Activated naive CD4-positive, alpha-beta T cell treated with anti-CD3 and anti-CD28 coated beads for 36 hours (primary cell): Measurements from ENCODE around the gene GABRR2. TPM values are rescaled to one million over a fixed set of nuclear protein-coding genes. Genes with fewer than 3 reads are reported as not detected.

ENCODE experiments used
- CTCF ChIA-PET: fragments of 350-600 bp; sonication (Branson Sonifier 250); formaldehyde crosslinking; loops from one replicate; lab custom pipeline; 2021; ENCODE audit warnings: antibody characterized with exemption; lab: Charles Lee
- DNase-seq: peaks from one replicate; pipeline ENCODE4 v3.0.0-alpha.2; 2020
- H3K27ac Mint-ChIP-seq: one replicate; pipeline ENCODE4 v1.8.0; 2021; ENCODE audit warnings: mild to moderate bottlenecking, mixed read lengths
- H3K27me3 Mint-ChIP-seq: one replicate; pipeline ENCODE4 v1.8.0; 2021; ENCODE audit warnings: low read depth, mixed read lengths
- H3K36me3 Mint-ChIP-seq: one replicate; pipeline ENCODE4 v1.8.0; 2021; ENCODE audit warnings: low read depth, mixed read lengths
- H3K4me1 Mint-ChIP-seq: one replicate; pipeline ENCODE4 v1.8.0; 2021; ENCODE audit warnings: low read depth, mixed read lengths
- H3K4me3 Mint-ChIP-seq: one replicate; pipeline ENCODE4 v1.8.0; 2021; ENCODE audit warnings: mild to moderate bottlenecking, moderate library complexity, mixed read lengths
- H3K9me3 Mint-ChIP-seq: one replicate; pipeline ENCODE4 v1.8.0; 2021; ENCODE audit warnings: mixed read lengths
- intact Hi-C: fragments of 100-400 bp; cut with micrococcal nuclease; formaldehyde crosslinking; loops from one replicate; pipeline ENCODE4 v1.15.1; 2023
- total RNA-seq, 2 experiments: library from RNA; stranded (reverse); gene quantifications; one replicate each; pipeline ENCODE4 v1.2.3, GENCODE V29; 2021

The GABRR2 gene
- total RNA-seq, 2 experiments from 2014 or later, result not detected

DNA sequence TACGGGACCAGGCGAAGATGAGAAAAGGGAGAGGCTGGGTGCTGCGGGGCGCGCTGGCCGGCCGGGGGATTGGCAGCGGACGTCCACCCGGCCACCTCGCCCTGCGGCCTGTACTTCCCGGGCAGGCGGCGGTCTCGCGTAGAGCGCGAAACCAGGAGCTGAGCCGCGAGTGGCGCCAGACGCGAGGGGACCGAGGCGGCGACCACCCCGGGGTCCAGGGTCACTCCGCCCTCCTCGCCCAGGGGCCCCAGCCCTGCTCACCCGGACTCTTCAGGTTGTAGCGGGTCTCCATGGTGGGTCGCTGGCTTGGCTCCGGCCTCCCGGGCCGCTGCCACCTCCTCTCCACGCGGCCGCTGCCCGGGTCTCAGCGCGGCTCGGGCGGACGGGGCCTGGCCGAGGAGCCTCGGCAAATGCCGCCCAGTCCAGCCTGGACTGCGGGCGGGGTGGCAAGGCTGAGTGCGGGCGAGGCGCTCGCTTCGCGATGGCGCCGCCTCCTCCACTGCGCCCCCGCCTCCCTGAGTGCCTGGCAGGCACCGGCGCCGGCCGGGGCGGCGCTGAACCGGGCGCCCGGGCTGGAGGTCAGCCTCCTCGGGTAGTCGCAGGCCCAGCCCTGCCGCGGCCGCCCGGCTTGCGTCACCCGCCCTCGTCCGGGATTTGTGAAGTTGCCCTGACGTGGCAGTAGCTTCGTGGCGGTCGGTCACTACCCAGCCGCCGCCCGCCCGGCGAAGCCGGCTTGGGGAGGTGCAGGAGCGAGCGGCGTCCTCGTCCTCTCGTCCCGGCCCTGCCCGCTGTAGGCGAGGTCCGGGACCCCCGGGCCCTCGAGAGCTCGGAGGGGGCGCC is 37.4 kb upstream of the GABRR2 start, which contains the start of gene UBE2J1:
Gene UBE2J1, minus strand, starts transcription at position 445 of the 840 bp plus-strand sequence. Its CDS starts 153 bp downstream, at position 292.
- peaks cover 1% of the 10 kb centered on the region for H3K9me3 Mint-ChIP-seq

DNA sequence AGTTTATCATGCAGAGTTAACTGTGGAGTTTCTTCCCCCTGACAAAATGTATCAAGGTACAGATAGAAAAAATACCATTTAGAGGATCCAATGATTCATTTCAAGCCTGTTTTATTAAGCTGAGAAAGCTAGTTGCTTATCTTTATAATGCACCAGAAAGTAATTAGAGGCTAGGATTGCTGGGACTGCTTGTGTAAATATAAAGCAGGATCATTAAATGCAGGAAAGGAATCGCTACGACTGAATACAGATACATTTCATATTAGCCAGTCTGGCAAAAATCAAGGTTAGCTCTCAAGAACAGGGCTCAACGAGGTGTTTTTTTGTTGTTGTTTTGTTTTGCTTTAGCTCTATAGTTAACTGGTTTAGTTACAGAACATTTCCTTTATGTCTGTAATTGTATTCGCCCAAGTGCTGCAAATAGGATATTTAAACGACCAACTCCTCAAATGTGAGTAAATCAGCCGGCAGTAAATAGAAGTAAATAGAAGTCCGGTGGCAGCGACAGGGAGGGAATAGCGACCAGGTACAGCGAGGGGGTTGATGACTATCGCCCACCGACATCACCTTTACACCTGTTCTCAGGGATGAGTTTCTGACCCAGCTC is 36.7 kb upstream of the GABRR2 start:
- H3K27ac Mint-ChIP-seq, result peak overlapping the region; percentile 84

More for the DNA sequence above, 37.4 kb upstream of the GABRR2 start, which contains the start of gene UBE2J1:
- DNase-seq, result peak; percentile 71
- Mint-ChIP-seq H3K36me3 (peaks cover 2% of the 10 kb centered on the region), H3K4me3 (peak within 1 kb of the TSS; percentile 90), H3K27me3 (no peaks in the 10 kb centered on the region), H3K27ac (peak within 1 kb of the TSS; percentile 84), H3K4me1 (peaks cover 66% of the 10 kb centered on the region)
- CTCF ChIA-PET, result interaction anchor here (0.6 to 5.6 kb wide), 7 partner anchors 8 to 370 kb away, joined by 3 to 42 read pairs (median 3); no protein-coding TSS in a partner anchor
- intact Hi-C loops, result loop anchor here (1.0 to 10.0 kb wide), 9 partner anchors 8 to 1234 kb away; partner anchors contain the start of genes MAP3K7 and PNRC1

DNA sequence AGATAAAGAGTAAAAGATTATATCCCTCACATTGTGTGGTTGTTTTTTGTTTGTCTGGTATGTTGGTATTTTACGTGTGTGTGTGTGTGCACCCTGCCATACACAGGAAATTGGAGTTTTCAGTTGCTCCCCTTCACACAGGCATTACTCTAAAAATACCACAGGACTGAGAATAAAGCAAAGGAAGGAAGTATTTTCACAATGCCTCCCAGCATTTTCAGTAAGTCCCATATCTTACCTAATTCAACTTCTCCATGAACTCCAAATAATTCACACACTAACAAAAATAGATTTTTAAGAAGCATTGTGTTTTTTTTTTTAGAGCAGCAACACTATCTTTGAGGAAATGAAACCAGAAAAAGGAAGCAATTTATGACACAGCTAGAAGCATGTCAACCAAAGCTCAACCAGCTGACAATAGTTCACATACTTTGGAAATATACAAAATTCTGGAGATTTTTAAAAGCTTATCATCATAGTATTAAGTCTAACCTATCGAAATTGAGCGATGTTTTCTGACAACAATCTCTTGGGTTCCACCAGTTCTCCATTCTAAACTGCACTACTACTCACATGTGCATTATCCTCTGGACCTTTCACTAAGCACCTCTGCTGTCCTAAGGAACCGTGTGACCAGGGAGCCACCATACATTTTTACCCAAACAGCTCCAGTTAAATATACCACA is 35.3 kb upstream of the GABRR2 start:
- peaks cover 1% of the 10 kb centered on the region for H3K9me3 Mint-ChIP-seq
- H3K4me1 Mint-ChIP-seq, result peaks cover 48% of the 10 kb centered on the region
- CTCF ChIA-PET, result interaction anchor here (0.6 to 5.6 kb wide), 10 partner anchors 17 to 451 kb away, joined by 3 to 42 read pairs (median 4); no protein-coding TSS in a partner anchor
- peaks cover 2% of the 10 kb centered on the region for H3K36me3 Mint-ChIP-seq
- peak overlapping the region; percentile 90 for H3K4me3 Mint-ChIP-seq
- intact Hi-C loops, result loop anchor here (2.0 to 10.0 kb wide), 4 partner anchors 368 to 904 kb away; partner anchors contain the start of gene RNGTT
- no peaks in the 10 kb centered on the region for H3K27me3 Mint-ChIP-seq
- no peak for DNase-seq
- no peak overlapping the region for H3K27ac Mint-ChIP-seq

More for the DNA sequence above, 36.7 kb upstream of the GABRR2 start:
- Mint-ChIP-seq H3K27me3 (no peaks in the 10 kb centered on the region), H3K36me3 (peaks cover 2% of the 10 kb centered on the region), H3K4me3 (peak overlapping the region; percentile 90), H3K9me3 (peaks cover 1% of the 10 kb centered on the region), H3K4me1 (peaks cover 59% of the 10 kb centered on the region)
- CTCF ChIA-PET, result interaction anchor here (0.7 to 5.6 kb wide), 6 partner anchors 9 to 369 kb away, joined by 3 to 42 read pairs (median 4); no protein-coding TSS in a partner anchor
- intact Hi-C loops, result loop anchor here (1.0 to 10.0 kb wide), 11 partner anchors 9 to 1235 kb away; partner anchors contain the start of genes MAP3K7, PNRC1, RNGTT and RRAGD
- DNase-seq, result no peak

DNA sequence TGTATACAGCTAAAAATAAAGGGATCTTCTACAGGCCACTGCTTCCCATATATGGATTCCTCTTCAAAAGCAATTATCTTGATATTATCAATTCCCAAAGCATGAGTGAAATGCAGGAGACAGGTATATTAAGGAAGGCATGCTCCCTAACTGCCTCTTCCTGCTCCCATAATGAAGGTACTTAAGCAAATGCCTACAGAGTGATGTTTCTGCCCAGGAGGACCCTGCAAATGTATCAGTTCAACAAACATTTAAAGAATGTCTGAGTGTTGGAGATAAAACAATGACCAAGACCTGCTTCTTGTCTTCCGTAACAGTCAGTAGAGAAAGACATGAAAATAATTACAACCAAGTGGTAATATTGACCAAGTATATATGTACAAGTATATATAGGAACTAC is 33.3 kb upstream of the GABRR2 start:
- peaks cover 42% of the 10 kb centered on the region for H3K4me1 Mint-ChIP-seq
- H3K27me3 Mint-ChIP-seq, result no peaks in the 10 kb centered on the region
- CTCF ChIA-PET, result interaction anchor here (0.6 to 5.6 kb wide), 4 partner anchors 19 to 349 kb away, joined by 3 to 42 read pairs (median 4); no protein-coding TSS in a partner anchor
- peaks cover 1% of the 10 kb centered on the region for H3K9me3 Mint-ChIP-seq
- H3K4me3 Mint-ChIP-seq, result no peak overlapping the region
- no peak for DNase-seq
- no peak overlapping the region for H3K27ac Mint-ChIP-seq
- intact Hi-C loops, result no loop called here
- H3K36me3 Mint-ChIP-seq, result peaks cover 2% of the 10 kb centered on the region

DNA sequence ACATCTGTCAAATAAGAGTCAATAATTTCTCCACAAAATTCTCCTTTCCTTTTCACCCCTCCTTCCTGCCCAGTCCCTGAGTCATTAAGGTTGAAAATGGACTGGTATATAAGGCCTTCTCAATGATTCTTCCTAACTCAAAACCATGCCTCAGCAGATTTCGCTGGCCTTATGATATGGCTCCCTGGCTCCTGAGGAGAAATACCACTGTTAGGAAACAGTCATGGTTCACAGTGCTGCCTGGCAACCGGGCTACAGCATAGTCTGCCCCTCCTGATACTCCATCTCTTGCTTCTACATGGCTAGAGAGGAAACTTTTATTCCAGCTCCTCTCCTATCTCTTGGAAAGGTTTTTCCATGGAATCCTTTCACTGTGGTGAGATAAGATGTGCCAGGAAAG is 32.7 kb upstream of the GABRR2 start:
- Mint-ChIP-seq H3K9me3 (peaks cover 1% of the 10 kb centered on the region), H3K4me1 (peaks cover 39% of the 10 kb centered on the region), H3K27ac (no peak overlapping the region), H3K4me3 (no peak overlapping the region), H3K36me3 (peaks cover 2% of the 10 kb centered on the region), H3K27me3 (no peaks in the 10 kb centered on the region)
- DNase-seq, result no peak
- CTCF ChIA-PET, result interaction anchor here (1.0 to 5.6 kb wide), 5 partner anchors 10 to 25 kb away, joined by 4 to 42 read pairs (median 5); no protein-coding TSS in a partner anchor
- intact Hi-C loops, result no loop called here

DNA sequence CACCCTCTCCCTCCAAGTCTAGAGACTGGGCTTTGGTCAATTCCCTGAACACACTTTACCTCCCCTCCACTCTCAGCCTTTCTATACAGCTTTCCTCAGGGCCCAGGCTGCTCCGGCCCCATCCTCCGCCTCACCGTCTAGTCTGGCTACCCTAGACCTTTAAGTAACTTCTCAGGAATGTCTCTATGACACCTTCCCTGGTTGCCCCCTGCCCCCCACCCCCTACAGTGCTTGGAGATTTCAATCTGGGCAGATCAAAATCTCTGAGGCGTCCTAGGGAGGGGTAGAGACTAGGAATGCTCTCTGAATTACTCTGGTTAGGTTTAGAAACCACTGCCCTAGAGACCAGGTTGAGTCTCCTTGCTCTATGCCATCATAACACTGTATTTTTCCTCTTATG is 31.3 kb upstream of the GABRR2 start:
- H3K27ac Mint-ChIP-seq, result no peak overlapping the region
- no peak overlapping the region for H3K4me3 Mint-ChIP-seq
- no peak for DNase-seq
- no peaks in the 10 kb centered on the region for H3K27me3 Mint-ChIP-seq
- H3K4me1 Mint-ChIP-seq, result peaks cover 35% of the 10 kb centered on the region
- H3K36me3 Mint-ChIP-seq, result peaks cover 2% of the 10 kb centered on the region
- peaks cover 1% of the 10 kb centered on the region for H3K9me3 Mint-ChIP-seq
- CTCF ChIA-PET, result interaction anchor here (0.6 to 5.6 kb wide), 3 partner anchors 13 to 218 kb away, joined by 3 to 42 read pairs (median 6); no protein-coding TSS in a partner anchor
- intact Hi-C loops, result no loop called here

DNA sequence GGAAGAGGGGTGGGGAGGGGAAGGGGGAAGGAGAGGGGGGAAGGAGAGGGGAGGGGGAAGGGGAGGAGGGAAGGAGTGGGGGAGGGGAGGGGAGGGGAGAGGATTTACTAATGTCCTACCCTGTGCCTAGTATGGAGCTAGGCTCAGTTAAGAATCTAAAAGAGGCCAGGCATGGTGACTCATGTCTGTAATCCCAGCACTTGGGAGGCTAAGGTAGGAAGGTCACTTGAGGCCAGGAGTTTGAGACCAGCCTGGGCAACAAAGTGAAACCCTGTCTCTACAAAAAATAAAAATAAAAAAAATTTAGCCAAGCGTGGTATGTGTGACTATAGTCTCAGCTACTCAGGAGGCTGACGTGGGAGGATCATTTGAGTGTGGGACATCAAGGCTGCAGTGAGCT is 24.5 kb upstream of the GABRR2 start:
- Mint-ChIP-seq H3K4me3 (no peak overlapping the region), H3K4me1 (peaks cover 7% of the 10 kb centered on the region), H3K27ac (no peak overlapping the region), H3K27me3 (no peaks in the 10 kb centered on the region), H3K9me3 (no peaks in the 10 kb centered on the region), H3K36me3 (peaks cover 15% of the 10 kb centered on the region)
- DNase-seq, result no peak
- intact Hi-C loops, result no loop called here
- CTCF ChIA-PET, result interaction anchor here (0.6 to 1.6 kb wide), 3 partner anchors 12 to 453 kb away, joined by 4 to 6 read pairs (median 4); no protein-coding TSS in a partner anchor

DNA sequence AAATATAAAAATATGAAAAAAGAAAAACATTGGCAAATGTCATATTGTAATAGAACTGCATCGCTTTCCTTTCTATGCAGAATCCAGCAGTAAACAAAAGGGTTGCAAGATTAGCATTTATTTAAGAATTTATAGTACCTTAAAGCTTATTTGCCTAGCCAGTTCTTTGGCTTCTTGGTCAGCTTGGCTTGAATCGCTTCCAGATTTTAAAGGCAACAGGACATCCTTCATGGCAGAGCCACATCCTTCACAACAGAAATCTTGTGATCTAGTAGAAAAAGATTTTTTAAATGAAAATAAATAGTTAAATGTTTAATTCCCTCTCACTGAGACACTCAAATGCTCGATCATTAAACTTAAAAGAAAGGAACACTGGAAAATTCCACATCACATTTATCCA is 20.1 kb upstream of the GABRR2 start:
- no peaks in the 10 kb centered on the region for H3K4me1 Mint-ChIP-seq
- CTCF ChIA-PET, result interaction anchor here (0.6 to 1.3 kb wide), 3 partner anchors 19 to 1127 kb away, joined by 3 read pairs; no protein-coding TSS in a partner anchor
- no peaks in the 10 kb centered on the region for H3K27me3 Mint-ChIP-seq
- H3K9me3 Mint-ChIP-seq, result no peaks in the 10 kb centered on the region
- no peak for DNase-seq
- H3K4me3 Mint-ChIP-seq, result no peak overlapping the region
- no peak overlapping the region for H3K27ac Mint-ChIP-seq
- intact Hi-C loops, result no loop called here
- peaks cover 19% of the 10 kb centered on the region for H3K36me3 Mint-ChIP-seq

DNA sequence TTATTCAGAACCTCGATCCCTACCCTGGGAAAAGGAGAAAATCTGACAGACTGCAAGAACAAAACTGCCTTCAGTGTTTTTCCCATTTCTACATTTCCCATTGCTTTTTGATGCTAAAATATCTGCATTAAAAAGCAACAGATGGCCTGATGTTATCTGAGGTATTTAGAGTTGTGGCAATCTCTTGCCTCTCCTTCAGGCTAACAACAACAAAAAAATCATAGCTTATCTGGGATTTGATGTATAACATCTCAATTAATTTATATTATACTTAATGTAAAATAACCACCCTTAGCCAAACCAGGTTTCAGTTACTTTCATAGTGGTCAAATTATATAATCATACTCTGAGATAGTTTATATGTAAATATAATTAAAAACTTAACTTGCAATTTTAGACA is 15.8 kb upstream of the GABRR2 start:
- no peaks in the 10 kb centered on the region for H3K4me1 Mint-ChIP-seq
- H3K9me3 Mint-ChIP-seq, result no peaks in the 10 kb centered on the region
- intact Hi-C loops, result no loop called here
- peaks cover 16% of the 10 kb centered on the region for H3K36me3 Mint-ChIP-seq
- no peak for DNase-seq
- CTCF ChIA-PET, result no interaction called here
- no peaks in the 10 kb centered on the region for H3K27me3 Mint-ChIP-seq
- H3K27ac Mint-ChIP-seq, result no peak overlapping the region
- H3K4me3 Mint-ChIP-seq, result no peak overlapping the region

DNA sequence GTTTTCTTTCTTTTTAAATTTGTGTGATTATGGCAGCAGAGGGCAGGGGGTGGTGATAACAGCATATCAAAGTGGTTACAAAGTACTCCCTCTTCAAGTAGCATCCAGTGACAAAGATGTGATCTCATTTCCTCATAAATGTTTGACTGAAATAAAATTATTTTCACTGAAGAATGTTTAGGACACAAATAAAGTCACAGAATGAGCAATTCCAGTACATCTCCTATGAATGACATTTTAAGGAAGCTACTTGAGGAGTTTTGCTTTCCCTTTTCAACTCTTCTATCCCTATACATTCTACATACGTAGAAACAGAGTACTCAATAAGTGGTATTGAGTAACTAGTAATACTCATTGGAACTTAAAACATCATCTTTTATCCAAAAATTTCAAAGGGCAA is 13.9 kb upstream of the GABRR2 start:
- no peak overlapping the region for H3K27ac Mint-ChIP-seq
- CTCF ChIA-PET, result no interaction called here
- intact Hi-C loops, result no loop called here
- no peaks in the 10 kb centered on the region for H3K9me3 Mint-ChIP-seq
- no peak for DNase-seq
- no peaks in the 10 kb centered on the region for H3K4me1 Mint-ChIP-seq
- H3K27me3 Mint-ChIP-seq, result no peaks in the 10 kb centered on the region
- no peak overlapping the region for H3K4me3 Mint-ChIP-seq
- H3K36me3 Mint-ChIP-seq, result peaks cover 16% of the 10 kb centered on the region

DNA sequence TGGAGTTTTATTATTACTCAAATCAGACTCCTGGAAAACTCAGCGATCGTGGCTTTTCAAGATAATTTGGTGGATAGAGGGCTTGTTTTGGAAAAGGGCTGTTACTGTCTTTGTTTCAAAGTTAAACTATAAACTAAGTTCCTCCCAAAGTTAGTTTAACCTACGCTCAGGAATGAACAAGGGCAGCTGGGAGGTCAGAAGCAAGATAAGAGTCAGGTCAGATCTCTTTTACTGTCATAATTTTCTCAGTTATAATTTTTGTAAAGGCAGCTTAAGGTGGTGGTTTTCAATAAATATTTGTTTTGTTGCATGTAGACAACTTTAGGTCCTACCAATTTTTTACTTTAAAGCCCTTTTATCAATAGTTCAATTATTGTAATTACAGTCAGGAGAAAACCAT is 9.2 kb upstream of the GABRR2 start:
- no peak overlapping the region for H3K27ac Mint-ChIP-seq
- DNase-seq, result no peak
- H3K9me3 Mint-ChIP-seq, result no peaks in the 10 kb centered on the region
- no peaks in the 10 kb centered on the region for H3K4me1 Mint-ChIP-seq
- CTCF ChIA-PET, result no interaction called here
- intact Hi-C loops, result no loop called here
- H3K36me3 Mint-ChIP-seq, result peaks cover 6% of the 10 kb centered on the region
- no peak overlapping the region for H3K4me3 Mint-ChIP-seq
- no peaks in the 10 kb centered on the region for H3K27me3 Mint-ChIP-seq
